HepG2 (cell line): ENCODE results near the gene TTC28. TPM values are rescaled to one million over a fixed set of nuclear protein-coding genes. Genes with fewer than 3 reads are reported as not detected.

Experiments used
- CBX5 ChIP-seq: sonication (generic); formaldehyde crosslinking; IDR thresholded peaks from 2 replicates; pipeline ENCODE4 v1.4.0; 2020; ENCODE audit warnings: missing genetic modification reagents, borderline replicate concordance
- MAX ChIP-seq: IDR thresholded peaks from 2 replicates; pipeline ENCODE4 v1.6.1; 2012; ENCODE audit warnings: inconsistent platforms
- NCOA2 ChIP-seq: sonication (generic); formaldehyde crosslinking; IDR thresholded peaks from 2 replicates; pipeline ENCODE4 v1.8.0; 2022; ENCODE audit warnings: inconsistent platforms
- NR2F1 ChIP-seq, 2 experiments: fragments of 450-650 bp in 1 of 2; formaldehyde crosslinking in 1 of 2; IDR thresholded peaks; 2 replicates each; pipeline versions ENCODE4 v1.5.0 to v1.6.1; 2016 to 2020; ENCODE audit warnings: mild to moderate bottlenecking in 1 of 2, missing compliant biosample characterization in 1 of 2, missing genetic modification reagents in 1 of 2, moderate library complexity in 1 of 2
- REST ChIP-seq, 2 experiments: IDR thresholded peaks; 2 replicates each; pipeline ENCODE4 v1.6.1; 2011 to 2012; ENCODE audit warnings: low read length in 2 of 2, borderline replicate concordance in 1 of 2, low read depth in 1 of 2, mild to moderate bottlenecking in 1 of 2, moderate library complexity in 1 of 2
- SMARCE1 ChIP-seq: fragments of 450-650 bp; IDR thresholded peaks from 2 replicates; pipeline ENCODE4 v1.6.1; 2017; ENCODE audit warnings: borderline replicate concordance
- SNAI1 ChIP-seq: sonication (generic); formaldehyde crosslinking; IDR thresholded peaks from 2 replicates; pipeline ENCODE4 v1.5.0; 2020; ENCODE audit warnings: mild to moderate bottlenecking, missing genetic modification reagents, borderline replicate concordance
- SRSF1 ChIP-seq: fragments of 200-400 bp; formaldehyde crosslinking; optimal IDR thresholded peaks from 2 replicates; pipeline ENCODE3; 2017; ENCODE audit warnings: mild to moderate bottlenecking, low read depth, low read length, moderate library complexity
- TARDBP ChIP-seq: sonication (generic); formaldehyde crosslinking; IDR thresholded peaks from 2 replicates; pipeline ENCODE4 v1.8.0; 2022; ENCODE audit warnings: mild to moderate bottlenecking, missing genetic modification reagents
- TP53 ChIP-seq: sonication (generic); formaldehyde crosslinking; conservative IDR thresholded peaks from 2 replicates; pipeline ENCODE4 v1.4.0; 2020; ENCODE audit warnings: missing genetic modification reagents
- U2AF2 ChIP-seq: fragments of 200-400 bp; formaldehyde crosslinking; IDR thresholded peaks from 2 replicates; pipeline ENCODE4 v1.6.1; 2017; ENCODE audit warnings: low read depth, mild to moderate bottlenecking, low read length
- ZBTB42 ChIP-seq: sonication (generic); formaldehyde crosslinking; IDR thresholded peaks from 2 replicates; pipeline ENCODE4 v1.5.0; 2020; ENCODE audit warnings: mild to moderate bottlenecking, missing genetic modification reagents
- ZMYM4 ChIP-seq: sonication (generic); formaldehyde crosslinking; IDR thresholded peaks from 2 replicates; pipeline ENCODE4 v1.8.1; 2023; ENCODE audit warnings: mild to moderate bottlenecking, missing genetic modification reagents
- ZNF121 ChIP-seq: sonication (generic); formaldehyde crosslinking; IDR thresholded peaks from 2 replicates; pipeline ENCODE4 v1.5.0; 2020; ENCODE audit warnings: mild to moderate bottlenecking, missing genetic modification reagents
- ZNF292 ChIP-seq: sonication (generic); formaldehyde crosslinking; IDR thresholded peaks from 2 replicates; pipeline ENCODE4 v1.8.1; 2022; ENCODE audit warnings: mild to moderate bottlenecking, low read depth, missing genetic modification reagents, borderline replicate concordance
- ZNF331 ChIP-seq: sonication (generic); formaldehyde crosslinking; IDR thresholded peaks from 2 replicates; pipeline ENCODE4 v1.4.0; 2020; ENCODE audit warnings: missing genetic modification reagents
- ZNF530 ChIP-seq: sonication (generic); formaldehyde crosslinking; IDR thresholded peaks from 2 replicates; pipeline ENCODE4 v1.5.0; 2020; ENCODE audit warnings: low read depth, mild to moderate bottlenecking, missing genetic modification reagents
- ZNF720 ChIP-seq: sonication (generic); formaldehyde crosslinking; IDR thresholded peaks from 2 replicates; pipeline ENCODE4 v1.4.0; 2020; ENCODE audit warnings: missing genetic modification reagents
- ZNF780A ChIP-seq: sonication (generic); formaldehyde crosslinking; IDR thresholded peaks from 2 replicates; pipeline ENCODE4 v1.8.0; 2022; ENCODE audit warnings: mild to moderate bottlenecking, missing genetic modification reagents, moderate library complexity
- ZSCAN29 ChIP-seq: sonication (generic); formaldehyde crosslinking; conservative IDR thresholded peaks from 2 replicates; pipeline ENCODE4 v1.4.0; 2020; ENCODE audit warnings: mild to moderate bottlenecking, missing genetic modification reagents
- ZSCAN9 ChIP-seq: IDR thresholded peaks from 2 replicates; pipeline ENCODE4 v1.6.1; 2016; ENCODE audit warnings: borderline replicate concordance
- polyA plus RNA-seq, 8 experiments: library from polyadenylated mRNA; depleted of rRNA in 3 of 8; stranded (reverse) in 7 of 8; unstranded in 1 of 8; fragments of >200 nt; fragmentation: Illumina TruSeq in 4 of 8; extraction: Trizol in 4 of 8; gene quantifications; 2 replicates each; pipeline versions ENCODE4 v1.2.1 to v1.2.3, GENCODE V29; 2011 to 2016; ENCODE audit warnings: low read depth in 4 of 8, missing spikeins in 1 of 8, mixed read lengths in 1 of 8; ENCODE audit not compliant: insufficient read depth in 1 of 8
- total RNA-seq, 5 experiments: library from RNA; depleted of rRNA; stranded (reverse); fragments of >200 nt; fragmentation: Illumina TruSeq; extraction: Trizol; gene quantifications; 2 replicates each; pipeline ENCODE4 v1.2.3, GENCODE V29; 2016; ENCODE audit warnings: low read depth in 1 of 5
- TF ChIP-seq, protein P1 (sequence below): sonication (generic); formaldehyde crosslinking; IDR thresholded peaks from 2 replicates; pipeline ENCODE4 v1.4.0; 2020; ENCODE audit warnings: missing genetic modification reagents
- TF ChIP-seq, protein P2 (sequence below): sonication (generic); formaldehyde crosslinking; IDR thresholded peaks from 2 replicates; pipeline ENCODE4 v1.8.0; 2022; ENCODE audit warnings: low read depth, missing genetic modification reagents
- TF ChIP-seq, protein P3 (sequence below): sonication (generic); formaldehyde crosslinking; IDR thresholded peaks from 2 replicates; pipeline ENCODE4 v1.8.0; 2022; ENCODE audit warnings: missing genetic modification reagents, mild to moderate bottlenecking, borderline replicate concordance

Gene TTC28
- total and polyA plus RNA-seq, 2 of the 13 experiments (the other 11 are each of a cell fraction or from before 2014, with no cell fraction given) = 4.2 to 13.1 TPM

DNA sequence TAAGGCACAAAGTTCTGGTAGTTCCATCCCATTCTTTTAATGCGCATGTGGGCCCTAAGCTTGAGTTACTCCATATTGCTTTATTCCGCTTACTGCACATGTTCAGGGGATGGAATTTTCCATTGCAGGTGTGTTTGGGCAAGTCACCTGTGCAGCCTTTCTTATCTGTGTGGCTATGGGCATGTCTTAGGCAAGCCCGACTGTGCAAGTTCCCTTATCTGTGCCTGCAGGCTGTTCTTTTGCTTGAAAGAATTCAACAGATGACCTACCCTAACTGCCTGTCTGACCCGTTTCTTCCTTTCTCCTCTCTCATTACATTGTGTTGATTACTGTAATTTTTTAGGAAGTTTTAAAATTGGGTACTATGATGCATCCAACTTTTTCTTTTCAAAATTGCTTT is 363.6 kb downstream of the TTC28 start (continued):
- no peak for TF ChIP-seq ZBTB42 (CRISPR knock-in tag)
- peak; percentile 79 for TF ChIP-seq ZMYM4 (CRISPR knock-in tag)
- TF ChIP-seq ZSCAN9 (CRISPR knock-in tag) = no peak
- 0 out of 2 replicates have a peak, but pooled peaks have one; percentile 17 for TF ChIP-seq MAX
- TF ChIP-seq, protein P1, sequence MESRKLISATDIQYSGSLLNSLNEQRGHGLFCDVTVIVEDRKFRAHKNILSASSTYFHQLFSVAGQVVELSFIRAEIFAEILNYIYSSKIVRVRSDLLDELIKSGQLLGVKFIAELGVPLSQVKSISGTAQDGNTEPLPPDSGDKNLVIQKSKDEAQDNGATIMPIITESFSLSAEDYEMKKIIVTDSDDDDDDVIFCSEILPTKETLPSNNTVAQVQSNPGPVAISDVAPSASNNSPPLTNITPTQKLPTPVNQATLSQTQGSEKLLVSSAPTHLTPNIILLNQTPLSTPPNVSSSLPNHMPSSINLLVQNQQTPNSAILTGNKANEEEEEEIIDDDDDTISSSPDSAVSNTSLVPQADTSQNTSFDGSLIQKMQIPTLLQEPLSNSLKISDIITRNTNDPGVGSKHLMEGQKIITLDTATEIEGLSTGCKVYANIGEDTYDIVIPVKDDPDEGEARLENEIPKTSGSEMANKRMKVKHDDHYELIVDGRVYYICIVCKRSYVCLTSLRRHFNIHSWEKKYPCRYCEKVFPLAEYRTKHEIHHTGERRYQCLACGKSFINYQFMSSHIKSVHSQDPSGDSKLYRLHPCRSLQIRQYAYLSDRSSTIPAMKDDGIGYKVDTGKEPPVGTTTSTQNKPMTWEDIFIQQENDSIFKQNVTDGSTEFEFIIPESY (CRISPR knock-in tag) = peak; percentile 63
- TF ChIP-seq, protein P2, sequence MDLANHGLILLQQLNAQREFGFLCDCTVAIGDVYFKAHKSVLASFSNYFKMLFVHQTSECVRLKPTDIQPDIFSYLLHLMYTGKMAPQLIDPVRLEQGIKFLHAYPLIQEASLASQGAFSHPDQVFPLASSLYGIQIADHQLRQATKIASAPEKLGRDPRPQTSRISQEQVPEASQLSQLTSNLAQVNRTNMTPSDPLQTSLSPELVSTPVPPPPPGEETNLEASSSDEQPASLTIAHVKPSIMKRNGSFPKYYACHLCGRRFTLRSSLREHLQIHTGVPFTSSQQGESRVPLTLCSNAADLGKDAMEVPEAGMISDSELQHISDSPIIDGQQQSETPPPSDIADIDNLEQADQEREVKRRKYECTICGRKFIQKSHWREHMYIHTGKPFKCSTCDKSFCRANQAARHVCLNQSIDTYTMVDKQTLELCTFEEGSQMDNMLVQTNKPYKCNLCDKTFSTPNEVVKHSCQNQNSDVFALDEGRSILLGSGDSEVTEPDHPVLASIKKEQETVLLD (CRISPR knock-in tag) = no peak
- TF ChIP-seq NCOA2 (CRISPR knock-in tag) = 0 out of 2 replicates have a peak, but pooled peaks have one; percentile 11
- no peak for TF ChIP-seq ZNF530
- no peak for TF ChIP-seq REST (IDR thresholded peaks at IDR 0.05; ENCODE audit: borderline replicate concordance in 1 of 2, low read depth in 1 of 2, low read length in 2 of 2)
- no peak for TF ChIP-seq SNAI1
- TF ChIP-seq TP53 (CRISPR knock-in tag) = peak; percentile 99
- TF ChIP-seq ZNF780A (CRISPR knock-in tag) = peak; percentile 99
- TF ChIP-seq, protein P3, sequence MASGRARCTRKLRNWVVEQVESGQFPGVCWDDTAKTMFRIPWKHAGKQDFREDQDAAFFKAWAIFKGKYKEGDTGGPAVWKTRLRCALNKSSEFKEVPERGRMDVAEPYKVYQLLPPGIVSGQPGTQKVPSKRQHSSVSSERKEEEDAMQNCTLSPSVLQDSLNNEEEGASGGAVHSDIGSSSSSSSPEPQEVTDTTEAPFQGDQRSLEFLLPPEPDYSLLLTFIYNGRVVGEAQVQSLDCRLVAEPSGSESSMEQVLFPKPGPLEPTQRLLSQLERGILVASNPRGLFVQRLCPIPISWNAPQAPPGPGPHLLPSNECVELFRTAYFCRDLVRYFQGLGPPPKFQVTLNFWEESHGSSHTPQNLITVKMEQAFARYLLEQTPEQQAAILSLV (CRISPR knock-in tag) = no peak
- TF ChIP-seq ZNF720 = no peak
- no peak for TF ChIP-seq ZNF121 (CRISPR knock-in tag)
- 0 out of 2 replicates have a peak, but pooled peaks have one; percentile 46 for TF ChIP-seq CBX5
- TF ChIP-seq SMARCE1 = no peak
- peak; percentile 21; the same call in 1 of the 2 replicates for TF ChIP-seq ZNF331 (CRISPR knock-in tag)
- no peak for TF ChIP-seq U2AF2
- no peak for TF ChIP-seq ZNF292 (CRISPR knock-in tag)
- TF ChIP-seq ZSCAN29 (CRISPR knock-in tag) = no peak
- no peak for TF ChIP-seq TARDBP (CRISPR knock-in tag)
- no peak for TF ChIP-seq SRSF1
- no peak for TF ChIP-seq NR2F1 (CRISPR knock-in tag; IDR thresholded peaks at IDR 0.05)
